Vagina (tissue), 2 donors: Measurements from ENCODE around the gene SAPCD1. TPM values are rescaled to one million over a fixed set of nuclear protein-coding genes. Genes with fewer than 3 reads are reported as not detected.
"Not testable (repeated sequence)": the region's sequence is repeated elsewhere in the genome, so short reads cannot be mapped to it uniquely, and the experiment has no call there.

ENCODE experiments used
- DNase-seq, 2 donors: peaks; one replicate each; pipeline ENCODE4 v3.0.0-alpha.2; 2017; ENCODE audit errors: extremely low spot score in 2 of 2
- H3K27ac ChIP-seq: fragments of 200-600 bp; sonication (generic); one replicate; pipeline ENCODE4 v1.5.1; 2019
- H3K27me3 ChIP-seq: fragments of 200-600 bp; sonication (generic); one replicate; pipeline ENCODE4 v1.5.1; 2019
- H3K36me3 ChIP-seq, 2 donors: fragments of 200-600 bp; sonication (generic); one replicate each; pipeline ENCODE4 v1.5.1; 2017 to 2019
- H3K4me1 ChIP-seq: fragments of 200-600 bp; sonication (generic); one replicate; pipeline ENCODE4 v1.5.1; 2019
- H3K4me3 ChIP-seq, 2 donors: fragments of 200-600 bp; sonication (generic); 1 replicate in 1 of 2; 2 replicates in 1 of 2; pipeline ENCODE4 v1.5.1; 2016 to 2019
- H3K9me3 ChIP-seq: fragments of 200-600 bp; sonication (generic); one replicate; pipeline ENCODE4 v1.5.1; 2019
- CTCF ChIP-seq, 3 experiments: fragments of 450-650 bp in 2 of 3; fragments of 200-600 bp in 1 of 3; sonication (generic) in 1 of 3; IDR thresholded peaks; one replicate each; pipeline ENCODE4 v1.5.1; 2017 to 2019; ENCODE audit warnings: antibody characterized with exemption in 3 of 3, mild to moderate bottlenecking in 2 of 3, moderate library complexity in 2 of 3
- POLR2A ChIP-seq, 2 donors: fragments of 450-650 bp; IDR thresholded peaks; one replicate each; pipeline ENCODE4 v1.6.1; 2017; ENCODE audit warnings: antibody characterized with exemption in 2 of 2, mild to moderate bottlenecking in 2 of 2, moderate library complexity in 2 of 2
- POLR2AphosphoS5 ChIP-seq, 2 donors: sonication (generic); formaldehyde crosslinking; IDR thresholded peaks; one replicate each; pipeline ENCODE4 v1.9.0; 2017; ENCODE audit warnings: antibody characterized with exemption in 2 of 2, mild to moderate bottlenecking in 2 of 2, low read depth in 1 of 2; ENCODE audit not compliant: insufficient read depth in 1 of 2
- intact Hi-C: fragments of 100-400 bp; cut with DNase I; formaldehyde crosslinking; loops from one replicate; pipeline ENCODE4 v1.15.1; 2023
- total RNA-seq: library from RNA; depleted of rRNA; stranded (reverse); fragments of >200 nt; gene quantifications from one replicate; pipeline ENCODE4 v1.2.3, GENCODE V29; 2016

The SAPCD1 gene
- total RNA-seq, 1 donor from 2014 or later: not detected

GRCh38 chr6:31799781-31800180 is 37.3 kb downstream of the SAPCD1 start:
- Histone ChIP-seq H3K27ac (no peak overlapping the region), H3K36me3 (peaks cover 0 to 11% of the 10 kb centered on the region in 2 donors), H3K27me3 (no peaks in the 10 kb centered on the region), H3K9me3 (no peaks in the 10 kb centered on the region), H3K4me3 (no peak overlapping the region), H3K4me1 (peaks cover 13% of the 10 kb centered on the region)
- TF ChIP-seq POLR2A (IDR thresholded peaks at IDR 0.05): no peak
- TF ChIP-seq POLR2AphosphoS5 (IDR thresholded peaks at IDR 0.05; ENCODE audit: insufficient read depth in 1 of 2, low read depth in 1 of 2): no peak
- TF ChIP-seq CTCF (IDR thresholded peaks at IDR 0.05): no peak
- intact Hi-C loops: loop anchor here (10.0 kb wide), 1 partner anchor 65 kb away; the partner anchor contains the start of gene CLIC1
- DNase-seq: no peak

- DNase-seq, H3K27me3 ChIP-seq, intact Hi-C loops, H3K4me3 ChIP-seq, H3K27ac ChIP-seq, H3K9me3 ChIP-seq: not testable (repeated sequence)
- H3K4me1 ChIP-seq: peaks cover 15% of the 10 kb centered on the region
- H3K36me3 ChIP-seq: peaks cover 0 to 11% of the 10 kb centered on the region in 2 donors
Observed at GRCh38 chr6:31801031-31801927, 38.8 kb downstream of the SAPCD1 start.

GRCh38 chr6:31805939-31806469 is 43.5 kb downstream of the SAPCD1 start:
- TF ChIP-seq CTCF (IDR thresholded peaks at IDR 0.05): no peak
- no peak for TF ChIP-seq POLR2A (IDR thresholded peaks at IDR 0.05)
- TF ChIP-seq POLR2AphosphoS5 (IDR thresholded peaks at IDR 0.05; ENCODE audit: insufficient read depth in 1 of 2, low read depth in 1 of 2): no peak
- intact Hi-C loops: no loop called here

GRCh38 chr6:31806470-31807272 is 44.2 kb downstream of the SAPCD1 start, which contains the start of gene LSM2:
Gene LSM2, minus strand, starts transcription at chr6:31806966. Its CDS starts 209 bp downstream, at chr6:31806757.
- peak in 1 of 2 donors; percentile 98 for DNase-seq
- peak within 1 kb of the TSS; percentile 95 for H3K27ac ChIP-seq
- H3K27me3 ChIP-seq: no peaks in the 10 kb centered on the region
- no peaks in the 10 kb centered on the region for H3K9me3 ChIP-seq
- peaks cover 0 to 10% of the 10 kb centered on the region in 2 donors for H3K36me3 ChIP-seq
- TF ChIP-seq POLR2AphosphoS5 (IDR thresholded peaks at IDR 0.05; ENCODE audit: insufficient read depth in 1 of 2, low read depth in 1 of 2): peak; percentile 98 to 99
- peak in 1 of 3 experiments; percentile 22 for TF ChIP-seq CTCF (IDR thresholded peaks at IDR 0.05)
- peak; percentile 80 to 81 for TF ChIP-seq POLR2A (IDR thresholded peaks at IDR 0.05)
- intact Hi-C loops: no loop called here
- H3K4me3 ChIP-seq: peak within 1 kb of the TSS; percentile 56
- peaks cover 20% of the 10 kb centered on the region for H3K4me1 ChIP-seq

More at GRCh38 chr6:31805939-31806469, 43.5 kb downstream of the SAPCD1 start:
- peaks cover 20% of the 10 kb centered on the region for H3K4me1 ChIP-seq
- no peaks in the 10 kb centered on the region for H3K27me3 ChIP-seq
- peaks cover 0 to 11% of the 10 kb centered on the region in 2 donors for H3K36me3 ChIP-seq
- H3K4me3 ChIP-seq: peak overlapping the region; percentile 56
- peak overlapping the region; percentile 95 for H3K27ac ChIP-seq
- H3K9me3 ChIP-seq: no peaks in the 10 kb centered on the region
- DNase-seq: no peak

GRCh38 chr6:31808599-31808998 is 46.1 kb downstream of the SAPCD1 start:
- DNase-seq, H3K27me3 ChIP-seq, H3K4me3 ChIP-seq, intact Hi-C loops, H3K9me3 ChIP-seq, H3K36me3 ChIP-seq, H3K27ac ChIP-seq: not testable (repeated sequence)
- peaks cover 30% of the 10 kb centered on the region for H3K4me1 ChIP-seq
